ENCODE measurements around the gene COL6A5.

The COL6A5 gene

DNA sequence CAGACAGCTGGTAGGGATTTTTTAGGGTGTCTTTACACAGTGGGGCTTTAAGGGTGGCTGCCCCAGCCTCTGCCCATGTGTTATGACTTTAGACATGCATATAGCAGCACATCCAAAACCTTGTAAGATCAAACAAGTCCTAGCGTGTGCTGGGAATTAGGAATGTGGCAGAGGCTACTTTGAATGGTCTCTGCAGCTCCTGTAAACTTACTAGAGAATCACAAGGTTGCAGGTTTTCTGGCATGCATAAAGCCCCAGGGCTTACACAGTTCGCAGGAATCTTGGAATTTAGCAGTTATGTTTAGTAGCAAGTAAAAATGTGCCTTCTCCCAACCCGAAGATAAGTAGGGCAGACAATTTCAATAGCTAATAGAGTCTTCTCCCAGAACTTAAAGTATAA is 124.7 kb downstream of the COL6A5 start:
- POLR2A ChIA-PET (ENCODE audit: low non-redundant PET), result no interaction called here
- no peak overlapping the region for H3K27ac ChIP-seq
- peak; percentile 2 for DNase-seq (ENCODE audit: low spot score)
- CTCF ChIA-PET, result interaction anchor here (1.0 kb wide), 1 partner anchor 194 kb away, joined by 3 read pairs; no protein-coding TSS in a partner anchor
- TF ChIP-seq, protein P1, sequence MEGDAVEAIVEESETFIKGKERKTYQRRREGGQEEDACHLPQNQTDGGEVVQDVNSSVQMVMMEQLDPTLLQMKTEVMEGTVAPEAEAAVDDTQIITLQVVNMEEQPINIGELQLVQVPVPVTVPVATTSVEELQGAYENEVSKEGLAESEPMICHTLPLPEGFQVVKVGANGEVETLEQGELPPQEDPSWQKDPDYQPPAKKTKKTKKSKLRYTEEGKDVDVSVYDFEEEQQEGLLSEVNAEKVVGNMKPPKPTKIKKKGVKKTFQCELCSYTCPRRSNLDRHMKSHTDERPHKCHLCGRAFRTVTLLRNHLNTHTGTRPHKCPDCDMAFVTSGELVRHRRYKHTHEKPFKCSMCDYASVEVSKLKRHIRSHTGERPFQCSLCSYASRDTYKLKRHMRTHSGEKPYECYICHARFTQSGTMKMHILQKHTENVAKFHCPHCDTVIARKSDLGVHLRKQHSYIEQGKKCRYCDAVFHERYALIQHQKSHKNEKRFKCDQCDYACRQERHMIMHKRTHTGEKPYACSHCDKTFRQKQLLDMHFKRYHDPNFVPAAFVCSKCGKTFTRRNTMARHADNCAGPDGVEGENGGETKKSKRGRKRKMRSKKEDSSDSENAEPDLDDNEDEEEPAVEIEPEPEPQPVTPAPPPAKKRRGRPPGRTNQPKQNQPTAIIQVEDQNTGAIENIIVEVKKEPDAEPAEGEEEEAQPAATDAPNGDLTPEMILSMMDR (conservative IDR thresholded peaks at IDR 0.05; ENCODE audit: low read depth), result no peak

DNA sequence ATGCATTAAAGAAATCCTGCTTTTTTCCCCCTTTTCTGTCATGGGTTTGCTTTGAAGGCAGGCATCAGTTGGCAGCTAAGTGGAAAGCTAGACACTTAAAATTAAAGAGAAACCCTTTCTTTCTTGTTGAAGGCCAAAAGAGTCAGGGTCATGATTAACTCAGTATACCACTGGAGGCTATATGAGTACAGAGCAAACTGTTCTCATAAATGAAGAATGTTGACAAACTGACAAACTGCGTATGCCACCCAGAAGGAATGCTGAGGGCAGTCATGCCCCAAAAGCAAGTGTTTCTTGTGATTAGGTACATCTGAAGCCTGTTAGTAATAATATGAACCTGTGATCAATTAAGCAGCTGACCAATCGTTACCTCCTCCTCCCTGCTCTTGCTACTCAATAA is 127.9 kb downstream of the COL6A5 start:
- ChIA-PET CTCF (no interaction called here), POLR2A (ENCODE audit: low non-redundant PET) (no interaction called here)
- H3K27ac ChIP-seq, result no peak overlapping the region
- TF ChIP-seq, protein P1 (conservative IDR thresholded peaks at IDR 0.05; ENCODE audit: low read depth), result no peak
- DNase-seq (ENCODE audit: low spot score), result no peak

DNA sequence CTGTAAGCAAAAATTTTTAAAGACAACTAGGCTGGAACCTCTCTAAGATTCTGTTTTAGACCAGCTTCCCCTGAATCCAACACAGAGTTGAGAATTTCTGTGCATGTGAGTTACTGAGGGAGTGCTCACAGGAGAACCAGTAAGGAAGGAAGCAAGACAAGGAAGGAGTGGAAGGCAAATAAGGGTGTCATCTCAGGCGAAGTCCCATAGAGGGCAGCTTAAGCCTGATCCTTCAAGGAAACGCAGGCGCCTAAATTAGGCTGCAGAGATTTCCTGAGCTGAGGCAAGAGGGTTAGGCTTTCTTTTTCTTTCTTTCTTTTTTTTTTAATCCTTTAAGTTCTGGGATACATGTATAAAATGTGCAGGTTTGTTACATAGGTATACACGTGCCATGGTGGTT is 135.3 kb downstream of the COL6A5 start:
- DNase-seq (ENCODE audit: low spot score), result peak; percentile 26
- no peak overlapping the region for H3K27ac ChIP-seq
- POLR2A ChIA-PET (ENCODE audit: low non-redundant PET), result no interaction called here
- CTCF ChIA-PET, result interaction anchor here (0.6 kb wide), 2 partner anchors 22 to 60 kb away, joined by 3 read pairs; no protein-coding TSS in a partner anchor
- TF ChIP-seq, protein P1 (conservative IDR thresholded peaks at IDR 0.05; ENCODE audit: low read depth), result no peak

DNA sequence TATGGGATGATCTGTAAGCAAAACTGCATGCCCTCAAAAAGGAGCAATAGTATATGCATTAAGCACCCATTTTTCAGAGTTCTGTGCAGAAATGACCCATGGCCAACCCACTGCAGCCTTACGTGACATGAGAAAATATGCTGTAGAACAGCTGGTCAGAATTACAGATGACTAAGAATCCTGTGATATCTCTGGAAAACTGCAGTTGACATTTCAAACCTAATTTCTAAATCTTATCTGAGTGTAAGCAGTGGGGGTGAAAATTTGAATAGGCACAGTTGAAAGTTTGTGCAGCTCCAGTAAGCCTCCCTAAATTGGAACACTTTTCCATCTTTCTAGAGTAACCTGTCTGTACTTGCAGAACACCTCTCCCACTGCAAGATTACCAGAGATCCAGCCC is 142.8 kb downstream of the COL6A5 start:
- DNase-seq (ENCODE audit: low spot score), result no peak
- POLR2A ChIA-PET (ENCODE audit: low non-redundant PET), result no interaction called here
- H3K27ac ChIP-seq, result no peak overlapping the region
- TF ChIP-seq, protein P1 (conservative IDR thresholded peaks at IDR 0.05; ENCODE audit: low read depth), result no peak
- CTCF ChIA-PET, result interaction anchor here (1.0 kb wide), 1 partner anchor 27 kb away, joined by 5 read pairs; no protein-coding TSS in a partner anchor

DNA sequence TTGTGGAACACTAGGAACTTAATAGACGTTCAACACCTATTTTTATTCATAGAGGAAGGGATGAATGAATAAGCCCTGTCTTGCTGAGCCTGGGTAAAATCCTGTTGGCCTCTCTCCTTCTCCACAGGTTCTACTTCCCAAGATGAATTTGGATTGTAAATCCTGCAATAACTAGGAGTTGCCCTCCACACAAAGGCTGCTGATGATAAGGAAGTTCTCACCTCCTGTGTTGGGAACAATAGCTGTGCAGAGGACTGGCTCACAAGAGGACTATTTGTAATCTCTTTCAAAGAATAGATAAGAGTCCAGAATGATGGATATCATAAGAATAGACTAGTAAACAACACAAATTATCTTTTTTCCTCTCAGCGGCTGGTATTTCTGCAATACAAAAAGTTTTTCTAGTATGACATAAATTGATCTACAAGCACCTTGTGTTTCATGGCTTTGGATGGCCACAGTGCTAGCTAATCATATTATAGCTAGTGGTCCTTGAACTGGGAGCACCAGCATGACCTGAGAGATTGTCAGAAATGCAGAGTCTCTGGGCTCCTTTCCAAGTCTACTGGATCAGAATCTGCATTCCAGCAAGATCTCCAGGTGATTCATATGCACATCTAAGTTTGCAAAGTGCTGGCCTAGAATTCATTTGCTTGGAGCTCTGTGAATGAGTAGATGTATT is 143.4 kb downstream of the COL6A5 start:
- H3K27ac ChIP-seq, result no peak overlapping the region
- ChIA-PET POLR2A (ENCODE audit: low non-redundant PET) (no interaction called here), CTCF (interaction anchor here (1.0 kb wide), 1 partner anchor 28 kb away, joined by 5 read pairs; no protein-coding TSS in a partner anchor)
- TF ChIP-seq, protein P1 (conservative IDR thresholded peaks at IDR 0.05; ENCODE audit: low read depth), result no peak
- no peak for DNase-seq (ENCODE audit: low spot score)

DNA sequence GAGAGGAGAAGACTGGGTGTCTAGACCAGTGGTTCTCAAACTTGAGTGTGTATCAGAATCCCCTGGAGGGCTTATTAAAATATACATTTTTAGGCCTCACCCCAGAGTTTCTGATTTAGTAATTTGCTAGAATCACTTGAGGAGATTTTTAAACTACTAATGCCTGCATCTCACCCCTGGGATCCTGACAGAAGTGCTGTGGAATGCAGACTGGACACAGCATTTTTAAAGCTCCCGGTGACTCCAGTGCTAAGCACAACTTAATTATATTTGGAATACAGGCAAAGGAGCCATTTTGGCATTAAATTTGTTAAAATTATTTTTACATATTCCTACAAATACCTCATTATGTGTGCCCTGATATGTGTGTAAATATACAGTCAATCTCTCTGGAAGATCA is 144.8 kb downstream of the COL6A5 start:
- ChIA-PET POLR2A (ENCODE audit: low non-redundant PET) (no interaction called here), CTCF (no interaction called here)

More for the DNA sequence above, 144.8 kb downstream of the COL6A5 start:
- DNase-seq (ENCODE audit: low spot score), result no peak
- TF ChIP-seq, protein P1 (conservative IDR thresholded peaks at IDR 0.05; ENCODE audit: low read depth), result no peak
- no peak overlapping the region for H3K27ac ChIP-seq

All from RWPE1 (cell line).